GM12892 (cell line): ENCODE results near the gene GOSR1.

Source experiments
- DNase-seq: peaks from one replicate; pipeline ENCODE4 v3.0.0; 2011; ENCODE audit not compliant: insufficient read length
- FAIRE-seq: peaks from 2 replicates; lab custom pipeline; 2011; peaks lifted over from hg19 to GRCh38; lab: Jason Lieb, UNC
- POLR2A ChIP-seq: IDR thresholded peaks from 2 replicates; pipeline ENCODE4 v1.6.1; 2011; ENCODE audit warnings: low read depth, low read length, control low read depth
- POLR2AphosphoS5 ChIP-seq: IDR thresholded peaks from 2 replicates; pipeline ENCODE4 v1.6.1; 2011; ENCODE audit warnings: low read depth, low read length, control low read depth
- TAF1 ChIP-seq: IDR thresholded peaks from 2 replicates; pipeline ENCODE4 v1.6.1; 2011; ENCODE audit warnings: low read depth, mild to moderate bottlenecking, control low read depth, low read length, borderline replicate concordance

The GOSR1 gene

GRCh38 chr17:30468465-30468864, 8.7 kb upstream of the GOSR1 start:
- FAIRE-seq (no peak), DNase-seq (no peak)
- TF ChIP-seq POLR2AphosphoS5 (no peak), TAF1 (no peak)

GRCh38 chr17:30472238-30472890, 4.8 kb upstream of the GOSR1 start:
- DNase-seq: no peak
- FAIRE-seq: no peak
- TF ChIP-seq POLR2AphosphoS5: no peak
- no peak for TF ChIP-seq POLR2A
- TF ChIP-seq TAF1: no peak

GRCh38 chr17:30475206-30475605, 2.0 kb upstream of the GOSR1 start:
- no peak for TF ChIP-seq POLR2AphosphoS5
- TF ChIP-seq TAF1: no peak
- no peak for TF ChIP-seq POLR2A
- DNase-seq (no peak), FAIRE-seq (no peak)

GRCh38 chr17:30476726-30477082, 504 bp upstream of the GOSR1 start:
- FAIRE-seq: no peak
- TF ChIP-seq POLR2A (no peak), TAF1 (no peak), POLR2AphosphoS5 (no peak)

GRCh38 chr17:30477774-30478115, 537 bp downstream of the GOSR1 start:
- DNase-seq: peak; percentile 5
- TF ChIP-seq TAF1 (no peak), POLR2AphosphoS5 (no peak), POLR2A (no peak)
- FAIRE-seq: no peak

More at GRCh38 chr17:30476726-30477082, 504 bp upstream of the GOSR1 start:
- DNase-seq: no peak

- no peak for TF ChIP-seq TAF1
- no peak for TF ChIP-seq POLR2AphosphoS5
- no peak for TF ChIP-seq POLR2A
- FAIRE-seq: no peak
- no peak for DNase-seq
These were observed 5.3 kb downstream of the GOSR1 start for GRCh38 chr17:30482555-30482954.

GRCh38 chr17:30483159-30483558, 6.0 kb downstream of the GOSR1 start:
- TF ChIP-seq POLR2A (no peak), TAF1 (no peak)
- FAIRE-seq (no peak), DNase-seq (no peak)

GRCh38 chr17:30493780-30494179, 16.6 kb downstream of the GOSR1 start:
- no peak for FAIRE-seq
- TF ChIP-seq POLR2AphosphoS5 (no peak), TAF1 (no peak), POLR2A (no peak)

GRCh38 chr17:30495586-30495985, 18.4 kb downstream of the GOSR1 start:
- DNase-seq: no peak
- no peak for TF ChIP-seq POLR2AphosphoS5
- no peak for TF ChIP-seq POLR2A
- FAIRE-seq: no peak

More at GRCh38 chr17:30493780-30494179, 16.6 kb downstream of the GOSR1 start:
- DNase-seq: no peak

- DNase-seq (no peak), FAIRE-seq (no peak)
- TF ChIP-seq TAF1 (no peak), POLR2AphosphoS5 (no peak), POLR2A (no peak)
These were observed 26.4 kb downstream of the GOSR1 start for GRCh38 chr17:30503558-30503957.

- TF ChIP-seq TAF1 (no peak), POLR2A (no peak), POLR2AphosphoS5 (no peak)
- DNase-seq (no peak), FAIRE-seq (no peak)
These were observed 28.7 kb downstream of the GOSR1 start for GRCh38 chr17:30505868-30506417.

- TF ChIP-seq TAF1 (no peak), POLR2A (no peak), POLR2AphosphoS5 (no peak)
- DNase-seq: no peak
- no peak for FAIRE-seq
These were observed 29.3 kb downstream of the GOSR1 start for GRCh38 chr17:30506481-30506880.
